H1 (cell line): ENCODE results near the gene U2AF1L4. TPM values are rescaled to one million over a fixed set of nuclear protein-coding genes. Genes with fewer than 3 reads are reported as not detected.

Source experiments
- CTCF ChIA-PET: fragments of 300-600 bp; sonication (Branson Sonifier 250); formaldehyde crosslinking; loops from one replicate; lab custom pipeline; 2021; ENCODE audit not compliant: partially characterized antibody; lab: Charles Lee
- POLR2A ChIA-PET: fragments of 300-600 bp; sonication (Branson Sonifier 250); formaldehyde crosslinking; loops from one replicate; lab custom pipeline; 2021; ENCODE audit warnings: inconsistent platforms; ENCODE audit not compliant: partially characterized antibody; lab: Charles Lee
- DNase-seq, 2 experiments: peaks; one replicate each; pipeline versions ENCODE4 v3.0.0 to v3.0.0-alpha.2; 2010 to 2022; ENCODE audit warnings: low spot score in 2 of 2, low read depth in 1 of 2, mixed read lengths in 1 of 2
- FAIRE-seq: peaks from 2 replicates; lab custom pipeline; 2011; peaks lifted over from hg19 to GRCh38; lab: Jason Lieb, UNC
- H2AFZ ChIP-seq: 2 replicates; pipeline ENCODE4 v1.8.1; 2012; ENCODE audit warnings: low read length, inconsistent platforms
- H2AK5ac ChIP-seq: 2 replicates; pipeline ENCODE4 v1.6.1; 2013; ENCODE audit warnings: low read depth, low read length
- H2BK120ac ChIP-seq: replicated peaks from 2 replicates; pipeline ENCODE3; 2013; ENCODE audit warnings: low read depth, low read length, inconsistent platforms
- H2BK12ac ChIP-seq: 2 replicates; pipeline ENCODE4 v1.6.1; 2013; ENCODE audit warnings: low read depth, low read length
- H2BK15ac ChIP-seq: 2 replicates; pipeline ENCODE4 v1.6.1; 2013; ENCODE audit warnings: low read length
- H2BK20ac ChIP-seq: 2 replicates; pipeline ENCODE4 v1.6.1; 2013; ENCODE audit warnings: low read length
- H2BK5ac ChIP-seq: 2 replicates; pipeline ENCODE4 v1.6.1; 2013; ENCODE audit warnings: low read depth, low read length
- H3K14ac ChIP-seq: 2 replicates; pipeline ENCODE4 v1.6.1; 2013; ENCODE audit warnings: inconsistent platforms; ENCODE audit not compliant: insufficient read length
- H3K18ac ChIP-seq: 2 replicates; pipeline ENCODE4 v1.6.1; 2013; ENCODE audit warnings: low read length; ENCODE audit errors: extremely low read depth
- H3K23ac ChIP-seq: 2 replicates; pipeline ENCODE4 v1.6.1; 2013; ENCODE audit warnings: inconsistent platforms; ENCODE audit not compliant: insufficient read length
- H3K23me2 ChIP-seq: 2 replicates; pipeline ENCODE4 v1.6.1; 2013; ENCODE audit warnings: low read depth, low read length
- H3K27ac ChIP-seq: 2 replicates; pipeline ENCODE4 v1.6.1; 2011; ENCODE audit warnings: low read depth, low read length, inconsistent platforms
- H3K27me3 ChIP-seq, 4 experiments: replicated peaks in 1 of 4; 1 replicate in 1 of 4; 2 replicates in 3 of 4; pipeline versions ENCODE4 v1.6.1 to v1.8.1; 2011 to 2013; ENCODE audit warnings: low read length in 3 of 4, mild to moderate bottlenecking in 3 of 4, inconsistent platforms in 2 of 4, mixed read lengths in 2 of 4, moderate library complexity in 1 of 4; ENCODE audit not compliant: control insufficient read depth in 3 of 4, insufficient read depth in 3 of 4; ENCODE audit errors: extremely low read depth in 1 of 4
- H3K36me3 ChIP-seq, 4 experiments: 2 replicates each; pipeline versions ENCODE4 v1.6.1 to v1.8.1; 2011 to 2013; ENCODE audit warnings: mild to moderate bottlenecking in 4 of 4, low read length in 3 of 4, moderate library complexity in 2 of 4, control low read depth in 1 of 4, inconsistent platforms in 1 of 4; ENCODE audit not compliant: insufficient read depth in 4 of 4, control insufficient read depth in 2 of 4
- H3K4ac ChIP-seq: replicated peaks from 2 replicates; pipeline ENCODE3; 2013; ENCODE audit warnings: low read length, low read depth, mixed read lengths, inconsistent platforms; ENCODE audit not compliant: insufficient read length
- H3K4me1 ChIP-seq, 4 experiments: replicated peaks in 1 of 4; 1 replicate in 1 of 4; 2 replicates in 3 of 4; pipeline versions ENCODE4 v1.6.1 to v1.8.1; 2011 to 2013; ENCODE audit warnings: low read length in 3 of 4, inconsistent platforms in 2 of 4, mixed read lengths in 1 of 4; ENCODE audit not compliant: insufficient read depth in 4 of 4, control insufficient read depth in 3 of 4
- H3K4me2 ChIP-seq, 2 experiments: 2 replicates each; pipeline versions ENCODE4 v1.6.1 to v1.8.1; 2011 to 2013; ENCODE audit warnings: low read depth in 2 of 2, low read length in 2 of 2, control low read depth in 1 of 2, inconsistent platforms in 1 of 2, mild to moderate bottlenecking in 1 of 2; ENCODE audit not compliant: insufficient read depth in 1 of 2
- H3K4me3 ChIP-seq, 4 experiments: fragments of 200-600, 300-600 bp in 1 of 4; sonication (generic), shearing (Covaris generic), sonication (Bioruptor Twin) in 1 of 4; 2 replicates each; pipeline versions ENCODE4 v1.5.1 to v1.8.1; 2011 to 2016; ENCODE audit warnings: low read length in 4 of 4, low read depth in 3 of 4, control low read depth in 2 of 4, inconsistent platforms in 2 of 4, mild to moderate bottlenecking in 2 of 4, mixed read lengths in 1 of 4, moderate library complexity in 1 of 4; ENCODE audit not compliant: insufficient read depth in 2 of 4; ENCODE audit errors: extremely low read depth in 1 of 4
- H3K56ac ChIP-seq: replicated peaks from 2 replicates; pipeline ENCODE3; 2013; ENCODE audit warnings: low read depth, mild to moderate bottlenecking, mixed read lengths, low read length, inconsistent platforms; ENCODE audit not compliant: insufficient read length
- H3K79me1 ChIP-seq: 2 replicates; pipeline ENCODE4 v1.6.1; 2013; ENCODE audit warnings: low read depth, low read length, control low read depth
- H3K79me2 ChIP-seq, 2 experiments: 2 replicates each; pipeline versions ENCODE4 v1.6.1 to v1.8.1; 2012 to 2013; ENCODE audit warnings: low read length in 2 of 2, mild to moderate bottlenecking in 2 of 2, inconsistent platforms in 1 of 2; ENCODE audit not compliant: insufficient read depth in 2 of 2, control insufficient read depth in 1 of 2
- H3K9ac ChIP-seq, 4 experiments: replicated peaks in 1 of 4; 1 replicate in 1 of 4; 2 replicates in 3 of 4; pipeline versions ENCODE4 v1.6.1 to v1.8.1; 2011 to 2013; ENCODE audit warnings: low read depth in 3 of 4, low read length in 3 of 4, control low read depth in 2 of 4, mild to moderate bottlenecking in 2 of 4, moderate library complexity in 2 of 4, inconsistent platforms in 1 of 4; ENCODE audit errors: extremely low read depth in 1 of 4
- H3K9me3 ChIP-seq, 2 experiments: 2 replicates each; pipeline versions ENCODE4 v1.6.1 to v1.8.1; 2012 to 2013; ENCODE audit warnings: mild to moderate bottlenecking in 2 of 2, moderate library complexity in 2 of 2, control low read depth in 1 of 2, inconsistent platforms in 1 of 2, low read depth in 1 of 2, low read length in 1 of 2, mixed read lengths in 1 of 2; ENCODE audit not compliant: insufficient read depth in 2 of 2
- H4K20me1 ChIP-seq, 2 experiments: replicated peaks in 1 of 2; 2 replicates each; pipeline versions ENCODE3 to v1.8.1; 2011 to 2013; ENCODE audit warnings: inconsistent platforms in 2 of 2, low read length in 2 of 2, mild to moderate bottlenecking in 1 of 2; ENCODE audit not compliant: insufficient read depth in 2 of 2, control insufficient read depth in 1 of 2
- H4K5ac ChIP-seq: 2 replicates; pipeline ENCODE4 v1.6.1; 2013; ENCODE audit warnings: low read length, low read depth, mixed read lengths, inconsistent platforms; ENCODE audit not compliant: insufficient read length
- H4K8ac ChIP-seq: 2 replicates; pipeline ENCODE4 v1.8.0; 2013; ENCODE audit warnings: mild to moderate bottlenecking, moderate library complexity, low read length, inconsistent platforms; ENCODE audit not compliant: insufficient read depth; ENCODE audit errors: extremely low read depth
- H4K91ac ChIP-seq: replicated peaks from 2 replicates; pipeline ENCODE3; 2013; ENCODE audit warnings: low read length, mixed read lengths, inconsistent platforms; ENCODE audit not compliant: insufficient read length
- ASH2L ChIP-seq: fragments of 200-600, 300-600 bp; sonication (generic); IDR thresholded peaks from one replicate; pipeline ENCODE4 v1.7.1; 2017; ENCODE audit warnings: low read length
- EZH2 ChIP-seq: fragments of 200-600 bp; sonication (generic); IDR thresholded peaks from 2 replicates; pipeline ENCODE4 v1.7.1; 2012; ENCODE audit warnings: low read depth, mild to moderate bottlenecking, moderate library complexity, low read length, inconsistent platforms; ENCODE audit not compliant: severe bottlenecking
- KDM1A ChIP-seq: fragments of 200-600, 300-600 bp; sonication (generic); IDR thresholded peaks from 2 replicates; pipeline ENCODE4 v1.7.1; 2016; ENCODE audit warnings: mild to moderate bottlenecking, low read length, borderline replicate concordance
- WGBS, 2 experiments: shearing (Covaris generic) in 1 of 2; methylation state at CpG; one replicate each; pipeline versions ENCODE4 v1.1.6 to v1.1.7; 2013 to 2015; ENCODE audit warnings: low lambda C conversion rate in 2 of 2, mixed read lengths in 2 of 2, inconsistent platforms in 1 of 2, low coverage in 1 of 2, missing lambda C conversion rate in 1 of 2; ENCODE audit not compliant: insufficient replicate concordance in 2 of 2, insufficient coverage in 1 of 2, insufficient read length in 1 of 2; ENCODE audit errors: extremely low coverage in 1 of 2, missing lambda C conversion rate in 1 of 2; 5-methylcytosine and 5-hydroxymethylcytosine counted together
- polyA plus RNA-seq, 7 experiments: library from polyadenylated mRNA; depleted of rRNA in 3 of 7; stranded (reverse) in 5 of 7; unstranded in 2 of 7; fragments of >200 nt in 5 of 7; fragments of 200-250 nt in 2 of 7; gene quantifications; 1 replicate in 5 of 7; 2 replicates in 1 of 7; 4 replicates in 1 of 7; pipeline versions ENCODE4 v1.2.1 to v1.2.3, GENCODE V29; 2011 to 2013; ENCODE audit warnings: missing spikeins in 2 of 7, mixed read lengths in 2 of 7
- total RNA-seq: library from RNA; stranded (reverse); fragmentation: NEBNext Ultra II Directional; extraction: Animal tissue kit (Norgen Biotek cat#: 25700); gene quantifications from 2 replicates; pipeline ENCODE4 v1.2.1, GENCODE V29; 2021

U2AF1L4 gene
- total and polyA plus RNA-seq, 2 of the 8 experiments (the other 6 are each of a cell fraction or from before 2014, with no cell fraction given): 15.1 to 32.7 TPM

- Histone ChIP-seq H3K23ac (no peak overlapping the region), H3K4me2 (peak overlapping the region; percentile 70 to 78), H2BK120ac (no peak overlapping the region), H3K4ac (peak overlapping the region; percentile 69), H4K20me1 (peaks cover 0 to 9% of the 10 kb centered on the region in 2 experiments), H2AK5ac (no peak overlapping the region), H3K14ac (no peak overlapping the region), H4K5ac (peak overlapping the region; percentile 81), H3K4me3 (peak overlapping the region; percentile 36 to 86 (median 77)), H3K27ac (peak overlapping the region; percentile 69; the same call in 1 of the 2 replicates), H3K79me2 (peaks cover 0 to 2% of the 10 kb centered on the region in 2 experiments; a peak in 1 of 4 replicates), H2BK5ac (no peak overlapping the region), H2AFZ (no peak overlapping the region), H3K27me3 (no peaks in the 10 kb centered on the region), H3K79me1 (no peaks in the 10 kb centered on the region; the same call in none of the 2 replicates), H3K18ac (peak overlapping the region; percentile 83), H3K9ac (peak overlapping the region in 2 of 4 experiments; percentile 51 to 64; a peak in 4 of 7 replicates), H3K23me2 (peaks cover 17% of the 10 kb centered on the region; the same call in 1 of the 2 replicates), H2BK15ac (no peak overlapping the region), H2BK12ac (no peak overlapping the region)
- DNase-seq (no peak), FAIRE-seq (no peak)
- CTCF ChIA-PET: interaction anchor here (0.9 to 8.9 kb wide), 10 partner anchors 9 to 137 kb away, joined by 3 to 80 read pairs (median 4); no protein-coding TSS in a partner anchor
- 1% methylated on average over 12 of the region's 12 CpGs; no CpG with 5 or more reads in 1 of the 2 experiments for WGBS, 2 experiments
- TF ChIP-seq EZH2: no peak
- TF ChIP-seq ASH2L: peak; percentile 5
- 0 out of 2 replicates have a peak, but pooled peaks have one; percentile 5 for TF ChIP-seq KDM1A
- TF ChIP-seq, all 59 proteins: peak for 2
- peaks cover 8 to 18% (median 13%) of the 10 kb centered on the region in 4 experiments; a peak in 5 of 8 replicates for H3K36me3 ChIP-seq
- POLR2A ChIA-PET: interaction anchor here (0.8 to 7.6 kb wide), 16 partner anchors 10 to 246 kb away, joined by 3 to 54 read pairs (median 4); partner anchors contain the start of genes APLP1 and HSPB6
- H3K4me1 ChIP-seq: peaks cover 0 to 6% (median 3%) of the 10 kb centered on the region in 4 experiments; a peak in 3 of 7 replicates
- no peaks in the 10 kb centered on the region for H3K9me3 ChIP-seq
- no peak overlapping the region for H4K8ac ChIP-seq
- no peak overlapping the region for H4K91ac ChIP-seq
- no peak overlapping the region for H2BK20ac ChIP-seq
- H3K56ac ChIP-seq: peak overlapping the region; percentile 44
Measured at GRCh38 chr19:35741203-35741515, 4.1 kb downstream of the U2AF1L4 start.
